Measurements from ENCODE around the gene VAV2.
"Not testable (repeated sequence)": the region's sequence is repeated elsewhere in the genome, so short reads cannot be mapped to it uniquely, and the experiment has no call there.

Gene VAV2

DNA sequence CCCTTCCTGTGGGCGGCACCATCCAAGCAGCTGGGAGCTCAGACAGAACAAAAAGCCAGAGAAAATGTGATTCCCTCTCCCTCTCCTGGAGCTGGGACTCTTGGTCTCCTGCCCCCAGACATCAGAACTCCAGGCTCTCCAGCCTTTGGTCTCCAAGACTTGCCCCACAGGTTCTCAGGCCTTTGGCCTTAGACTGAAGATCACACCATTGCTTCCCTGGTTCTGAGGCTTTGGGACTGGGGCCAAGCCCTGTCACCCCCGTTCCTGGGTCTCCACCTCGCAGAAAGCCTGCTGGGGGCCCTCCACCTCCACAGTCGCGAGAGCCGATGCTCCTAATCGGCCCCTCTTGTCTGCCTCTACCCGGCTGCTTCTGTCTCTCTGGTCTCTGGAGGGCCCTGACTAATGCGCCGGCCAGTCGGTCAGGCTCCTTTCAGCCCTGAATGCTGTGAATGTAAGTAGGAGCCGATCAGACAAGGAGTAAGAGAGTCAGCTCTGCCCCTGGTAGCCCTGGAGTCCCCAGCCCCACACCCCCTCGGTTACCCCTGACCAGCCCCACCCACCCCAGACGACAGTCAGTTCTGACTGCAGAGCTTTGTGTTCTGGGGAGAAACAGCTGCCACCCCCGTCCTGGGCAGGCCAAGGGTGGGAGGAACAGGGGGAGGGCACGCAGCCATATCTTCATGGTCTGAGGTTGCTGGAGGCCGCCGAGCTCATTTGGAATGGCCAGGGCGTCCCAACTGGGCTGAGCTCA, 57.5 kb downstream of the VAV2 start:
- DNase-seq = no peak

DNA sequence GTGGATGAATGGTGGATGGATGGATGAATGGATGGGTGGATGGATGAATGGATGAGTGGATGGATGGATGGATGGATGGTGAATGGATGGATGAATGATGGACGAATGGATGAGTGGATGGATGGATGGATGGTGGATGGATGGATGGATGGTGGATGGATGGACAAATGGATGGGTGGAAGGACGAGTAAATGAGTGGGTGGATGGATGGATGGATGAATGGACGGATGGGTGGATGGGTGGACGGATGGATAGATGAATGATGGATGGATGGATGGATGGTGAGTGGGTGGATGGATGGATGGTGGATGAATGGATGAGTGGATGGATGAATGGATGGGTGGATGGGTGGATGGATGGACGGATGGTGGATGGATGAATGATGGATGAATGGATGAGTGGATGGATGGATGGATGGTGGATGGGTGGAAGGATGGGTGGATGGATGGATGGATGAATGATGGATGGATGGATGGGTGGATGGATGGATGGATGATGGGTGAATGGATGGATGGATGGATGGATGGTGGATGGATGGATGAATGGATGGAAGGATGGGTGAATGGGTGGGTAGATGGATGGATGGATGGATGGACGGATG, 58.6 kb downstream of the VAV2 start:
- DNase-seq = no peak

DNA sequence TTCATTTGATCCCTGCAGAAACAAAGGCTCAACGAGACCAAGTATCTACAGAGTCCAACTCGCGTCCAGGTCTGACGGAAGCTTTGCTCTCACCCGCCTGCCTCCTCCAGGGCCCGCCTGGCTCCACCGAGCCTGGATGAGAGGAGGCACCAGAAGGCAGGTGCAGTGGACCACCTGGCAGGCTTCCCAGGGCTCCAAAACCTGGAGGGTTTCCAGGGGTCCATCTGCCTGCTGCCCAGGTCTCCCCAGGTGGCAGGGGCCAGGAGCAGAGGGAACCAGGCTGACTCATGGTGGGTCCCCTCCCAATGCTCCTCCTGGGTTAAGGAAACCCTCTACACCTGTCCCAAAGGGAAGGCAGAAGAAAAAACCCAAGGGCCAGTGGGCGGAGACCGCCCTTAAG, 59.5 kb downstream of the VAV2 start:
- no peak for DNase-seq

DNA sequence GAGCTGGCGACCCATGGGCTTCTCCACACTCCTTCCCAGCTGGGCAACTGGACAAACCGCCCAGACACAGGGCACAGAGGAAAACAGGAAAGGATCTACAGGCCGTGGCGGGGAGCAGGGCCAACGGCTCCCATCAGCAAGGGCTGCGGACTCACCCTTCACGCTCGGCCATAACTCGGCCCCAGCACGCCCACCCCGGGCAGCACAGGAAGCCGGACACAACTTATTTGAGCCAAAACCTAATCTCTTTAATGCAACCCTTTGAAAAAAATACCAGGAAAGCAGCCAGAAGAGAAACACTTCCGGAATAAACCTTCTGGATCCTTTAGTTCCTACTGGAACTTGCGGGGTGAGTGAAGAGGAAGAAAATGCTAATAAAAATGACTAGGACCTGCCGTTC, 59.9 kb downstream of the VAV2 start:
- no peak for DNase-seq

DNA sequence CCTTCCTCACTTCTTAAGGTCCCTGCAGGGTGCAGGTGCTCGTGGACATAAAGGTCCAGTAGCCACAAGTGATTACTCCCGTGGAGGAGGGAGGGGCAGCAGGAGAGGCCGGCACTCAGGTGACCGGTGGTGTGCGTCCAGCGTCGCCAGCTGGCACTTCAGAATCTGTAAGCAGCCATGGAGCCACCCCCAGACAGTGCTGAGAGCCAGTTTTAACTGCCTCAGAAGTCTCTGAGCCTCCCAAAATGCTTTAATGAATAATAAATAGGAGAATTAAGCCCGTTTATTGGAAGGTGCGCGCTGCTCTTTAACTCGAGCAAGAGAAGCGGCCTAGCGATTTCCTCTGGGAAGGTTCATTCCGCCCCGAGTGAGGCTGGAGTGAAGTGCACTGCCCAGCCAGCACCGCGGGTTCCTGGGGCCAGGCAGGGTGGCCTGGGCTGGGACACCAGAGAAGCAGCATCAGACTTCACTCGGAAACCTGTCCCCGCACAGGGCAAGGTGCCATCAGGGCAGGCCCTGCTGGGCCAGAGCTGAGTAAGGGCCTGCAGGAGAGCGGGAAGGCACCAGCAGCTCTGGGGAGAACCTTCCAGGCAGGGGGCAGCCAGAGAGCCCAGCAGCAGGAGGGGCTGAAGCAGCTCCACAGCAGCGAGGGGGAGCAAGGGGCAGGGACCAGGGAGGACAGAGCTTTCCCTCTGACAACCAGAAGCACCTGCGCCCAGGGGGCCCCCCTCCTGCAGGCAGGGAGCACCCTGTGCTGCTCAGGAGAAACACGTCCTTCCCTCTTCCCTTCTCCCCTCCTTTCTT, 61.2 kb downstream of the VAV2 start:
- no peak for DNase-seq

DNA sequence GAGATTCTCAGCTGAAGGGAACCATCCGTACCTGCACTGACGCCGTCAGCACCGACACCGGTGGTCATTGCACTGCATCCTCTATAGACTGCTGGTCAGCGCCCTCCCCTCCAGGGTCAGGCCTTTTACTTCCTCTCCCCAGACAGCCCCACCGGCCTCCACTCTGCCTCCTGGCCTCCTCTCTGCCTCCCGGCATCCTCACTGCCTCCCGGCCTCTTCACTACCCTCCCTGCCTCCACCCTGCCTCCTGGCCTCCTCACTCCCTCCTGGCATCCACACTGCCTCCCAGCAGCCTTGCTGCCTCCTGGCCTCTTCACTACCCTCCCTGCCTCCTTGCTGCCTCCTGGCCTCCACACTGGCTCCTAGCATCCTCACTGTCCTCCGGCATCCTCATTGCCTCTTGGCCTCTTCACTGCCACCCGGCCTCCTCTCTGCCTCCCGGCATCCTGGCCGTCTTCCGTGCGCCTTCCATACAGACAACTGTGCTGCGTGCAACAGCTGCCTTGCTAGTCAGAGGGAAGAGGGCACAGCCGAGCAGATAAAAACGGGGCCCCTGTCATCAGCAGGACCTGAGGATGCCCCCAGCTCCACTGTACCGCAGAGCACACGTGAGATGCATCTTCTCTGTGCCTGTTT, 62.0 kb downstream of the VAV2 start:
- DNase-seq = no peak

DNA sequence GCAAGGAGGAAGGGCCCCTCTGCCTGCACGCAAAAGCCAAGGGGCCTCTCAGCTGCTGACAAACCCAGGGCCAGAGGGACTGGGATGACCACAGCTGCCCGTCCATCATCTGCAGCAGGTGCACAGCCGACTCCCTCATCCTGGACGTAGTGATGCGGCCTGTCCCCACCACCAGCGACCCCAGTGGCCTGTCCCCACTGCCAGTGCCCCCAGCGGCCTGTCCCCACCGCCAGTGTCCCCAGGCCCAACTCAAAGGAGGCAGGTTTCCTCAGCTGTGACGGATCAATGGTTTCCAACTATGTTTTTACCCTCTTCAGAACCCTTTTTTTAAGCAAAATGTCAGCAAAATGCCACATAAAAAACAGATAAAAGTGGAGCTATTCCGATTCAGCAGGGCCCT, 62.5 kb downstream of the VAV2 start:
- no peak for DNase-seq

DNA sequence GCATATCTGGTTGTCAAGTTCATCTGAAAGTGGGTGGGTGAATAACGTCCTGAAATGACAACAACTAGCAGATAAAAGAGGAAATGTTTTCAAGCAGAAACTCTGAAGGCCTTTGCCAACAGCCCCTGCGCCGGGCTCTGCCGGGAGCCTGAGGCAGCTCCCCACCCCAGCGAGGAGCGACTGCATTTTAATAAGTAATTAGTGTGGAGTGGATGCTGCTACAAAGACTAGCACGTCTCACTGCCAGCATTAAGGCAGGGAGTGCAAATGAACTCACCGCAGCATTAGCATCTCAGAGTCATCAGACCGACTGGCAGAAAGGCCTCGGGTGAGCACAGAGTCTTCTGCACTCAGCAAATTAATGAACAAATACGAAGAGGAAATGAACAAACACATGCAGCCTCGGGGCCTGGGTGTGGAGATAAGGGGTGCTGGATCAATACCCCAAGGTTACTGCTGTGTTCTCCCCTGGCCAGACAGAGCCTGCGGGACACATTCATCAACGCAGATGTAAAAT, 63.8 kb downstream of the VAV2 start:
- no peak for DNase-seq

DNA sequence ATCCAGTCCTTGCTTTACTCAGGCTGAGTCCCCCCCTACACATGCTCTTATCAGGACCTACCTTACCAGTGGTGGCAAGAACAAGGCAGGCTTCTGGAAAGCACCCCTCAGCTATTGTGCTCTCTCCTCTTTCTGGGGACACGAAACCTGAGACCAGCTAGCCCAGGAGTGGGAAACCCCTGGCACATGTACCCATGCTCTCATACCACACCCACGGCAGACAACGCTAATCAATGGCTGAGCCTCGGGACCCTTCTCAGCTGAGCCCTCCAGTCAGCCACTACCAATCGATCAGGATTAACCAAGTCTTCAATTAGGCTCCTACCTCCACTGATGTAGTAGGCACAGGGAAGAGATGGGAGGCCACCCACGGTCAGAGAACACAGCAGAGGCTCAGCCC, 65.1 kb downstream of the VAV2 start:
- DNase-seq = no peak

DNA sequence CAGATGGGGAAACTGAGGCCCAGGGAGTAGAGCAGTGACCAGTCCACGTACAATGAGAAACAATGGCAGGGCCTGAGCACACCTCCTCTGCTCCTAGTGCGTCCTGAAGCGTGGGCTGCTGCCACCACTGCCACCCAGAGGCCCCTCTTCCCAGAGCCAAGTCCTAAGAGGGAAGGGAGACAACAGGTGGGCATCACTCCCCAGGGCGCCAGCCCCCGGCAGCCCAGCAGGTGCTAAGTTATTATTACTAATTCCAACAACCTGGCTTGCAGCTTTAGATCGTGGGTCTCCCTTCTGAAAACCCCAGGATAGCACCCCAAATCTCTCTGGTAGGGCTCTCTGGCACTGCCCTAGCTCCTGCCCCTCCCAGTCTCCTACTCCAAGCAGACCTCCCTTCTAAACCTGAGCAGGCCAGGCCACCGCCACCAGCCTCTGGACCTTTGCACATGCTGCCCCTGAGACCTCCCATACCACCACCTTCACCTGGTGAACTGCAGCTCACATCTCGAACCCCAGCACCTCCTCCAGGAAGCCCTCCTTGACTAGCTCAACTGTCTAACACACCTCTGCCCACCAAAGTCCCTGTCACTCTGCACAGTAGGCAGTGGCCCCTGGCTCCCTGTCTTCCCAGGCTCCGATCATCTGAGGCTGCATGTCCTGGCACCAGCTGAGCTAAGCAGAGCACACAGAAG, 65.8 kb downstream of the VAV2 start:
- no peak for DNase-seq

DNA sequence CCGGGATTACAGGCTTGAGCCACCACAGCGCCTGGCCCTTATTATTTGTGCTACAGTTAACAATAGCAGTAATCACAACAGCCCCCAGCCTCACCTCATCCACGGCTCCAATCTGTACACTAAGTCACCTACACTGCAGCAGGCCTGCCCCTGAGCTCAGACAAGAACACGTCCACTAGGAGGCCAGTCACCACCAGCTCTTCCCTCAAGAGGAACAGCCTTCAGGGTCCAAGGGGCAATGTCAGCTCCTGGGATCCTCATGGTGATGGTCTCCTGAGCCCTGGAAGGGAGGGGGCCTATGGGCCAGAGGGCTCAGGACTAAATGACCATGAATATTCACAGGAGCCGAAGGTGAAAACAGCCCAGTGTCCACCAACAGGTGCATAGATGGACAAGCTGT, 67.7 kb downstream of the VAV2 start:
- DNase-seq = no peak

DNA sequence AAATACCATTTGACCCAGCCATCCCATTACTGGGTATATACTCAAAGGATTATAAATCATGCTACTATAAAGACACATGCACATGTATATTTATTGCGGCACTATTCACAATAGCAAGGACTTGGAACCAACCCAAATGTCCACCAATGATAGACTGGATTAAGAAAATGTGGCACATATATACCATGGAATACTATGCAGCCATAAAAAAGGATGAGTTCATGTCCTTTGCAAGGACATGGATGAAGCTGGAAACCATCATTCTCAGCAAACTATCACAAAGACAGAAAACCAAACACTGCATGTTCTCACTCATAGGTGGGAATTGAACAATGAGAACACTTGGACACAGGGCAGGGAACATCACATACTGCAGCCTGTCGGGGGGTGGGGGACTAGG, 68.5 kb downstream of the VAV2 start:
- DNase-seq = not testable (repeated sequence)

DNA sequence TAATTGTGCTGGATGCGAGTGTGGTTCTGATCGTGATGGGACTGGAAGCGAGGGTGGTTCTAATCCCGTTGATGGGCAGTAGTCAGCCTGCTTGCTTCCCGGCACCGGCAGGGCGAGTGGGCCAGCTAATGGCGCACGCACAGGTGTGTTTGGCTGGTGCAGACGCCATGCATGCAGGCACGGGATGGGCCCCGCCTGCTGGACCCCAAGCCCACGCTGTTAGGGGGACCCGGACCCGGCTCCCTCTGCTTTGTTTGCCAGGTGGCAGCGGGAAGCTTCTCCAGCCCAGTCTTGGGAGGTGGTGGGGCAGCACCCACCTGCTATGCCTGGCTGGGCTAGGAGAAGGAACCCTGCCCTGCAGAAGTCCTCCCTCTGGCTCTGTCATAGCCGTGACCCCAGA, 70.3 kb downstream of the VAV2 start:
- no peak for DNase-seq

DNA sequence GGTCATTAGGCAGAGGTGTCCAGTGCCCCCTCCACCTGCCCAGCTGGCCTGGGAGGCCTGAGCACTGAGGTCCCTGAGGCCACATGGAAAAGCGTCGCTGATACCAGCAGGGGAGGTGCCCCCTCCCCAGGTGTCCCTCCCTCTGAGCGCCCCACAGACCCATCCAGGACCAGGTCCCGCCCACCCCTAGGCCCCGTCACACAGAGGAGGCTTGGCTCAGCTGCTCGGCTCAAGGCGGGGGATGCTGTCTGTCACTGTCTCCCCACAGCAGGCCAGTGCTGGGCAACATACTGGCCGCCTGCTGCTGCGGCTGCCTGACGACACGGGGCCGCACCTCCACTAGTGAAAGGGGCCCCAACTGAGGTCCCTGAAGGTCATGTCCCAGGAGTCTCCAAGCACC, 71.7 kb downstream of the VAV2 start:
- DNase-seq = no peak

DNA sequence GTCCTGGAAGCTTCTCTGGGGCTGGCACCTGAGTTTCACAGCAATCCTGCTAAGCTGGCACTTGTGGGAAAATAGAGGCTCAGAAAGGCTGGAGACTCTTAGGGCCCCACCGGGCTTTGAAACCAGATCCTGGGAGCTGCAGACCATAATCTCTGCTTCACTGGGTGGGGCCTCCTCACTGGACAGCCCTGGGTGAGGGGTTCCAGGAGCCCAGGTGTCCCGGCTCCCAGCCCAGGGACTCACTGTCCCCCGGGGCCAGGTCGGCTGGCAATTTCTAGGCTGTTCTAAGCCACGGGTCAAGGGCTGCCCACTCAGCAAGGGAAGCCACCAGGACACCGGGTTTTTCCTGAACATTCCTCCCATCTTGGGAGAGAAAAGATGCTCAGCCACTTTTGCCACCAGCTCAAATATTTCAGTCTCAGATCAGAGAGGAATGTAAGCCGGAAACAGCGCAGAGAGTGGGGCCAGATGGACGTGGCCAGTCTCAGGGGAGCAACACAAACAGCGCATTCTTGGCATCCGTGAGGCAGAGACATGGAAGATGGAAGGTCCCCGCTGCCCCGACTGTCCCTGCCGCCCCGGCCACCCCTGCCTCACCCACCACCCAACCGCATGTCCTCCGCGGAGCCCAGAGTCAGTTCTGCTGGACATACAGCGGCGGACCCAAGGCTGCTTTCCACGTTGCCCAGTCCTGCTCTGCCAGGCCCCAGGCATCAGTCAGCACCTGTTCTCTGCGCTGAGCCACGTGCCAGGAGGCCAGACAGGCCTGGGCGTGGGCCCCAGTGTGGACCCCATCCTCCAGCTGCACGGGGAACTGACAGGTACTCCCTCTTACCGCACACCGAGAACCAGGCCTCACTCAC, 72.6 kb downstream of the VAV2 start:
- DNase-seq = no peak

DNA sequence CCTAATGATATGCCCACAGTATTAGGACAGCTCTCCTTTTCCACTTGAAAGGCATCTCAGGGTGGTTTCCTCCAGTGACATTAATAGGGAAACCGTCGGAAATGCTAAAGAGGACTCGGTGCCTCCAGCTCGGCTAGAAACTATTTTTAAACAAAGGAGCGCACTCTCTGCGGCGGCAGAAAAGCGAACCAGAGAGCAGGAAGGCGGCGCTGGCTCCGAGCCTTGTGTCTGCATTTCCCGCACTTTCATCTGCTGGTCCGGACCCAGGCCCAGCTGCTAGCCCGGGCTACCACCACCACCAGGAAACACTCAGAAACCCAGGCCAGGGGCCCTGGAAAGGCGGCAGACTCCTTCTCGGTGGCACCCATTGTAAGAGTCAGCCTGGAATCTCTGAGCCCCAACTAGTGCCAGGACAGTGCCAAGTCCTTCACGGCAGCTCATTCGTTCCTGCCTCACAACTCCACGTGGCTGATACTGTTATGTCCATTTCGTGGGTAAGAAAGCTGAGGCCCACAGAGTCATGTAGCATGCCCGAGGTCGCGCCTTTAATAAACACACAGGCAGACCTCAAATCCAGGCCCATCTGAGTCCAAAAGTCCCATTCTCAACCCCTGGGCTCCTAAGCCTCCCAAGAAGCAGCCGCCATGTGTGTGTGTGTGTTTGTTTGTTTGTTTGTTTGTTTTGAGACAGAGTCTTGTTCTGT, 73.9 kb downstream of the VAV2 start:
- DNase-seq = no peak

DNA sequence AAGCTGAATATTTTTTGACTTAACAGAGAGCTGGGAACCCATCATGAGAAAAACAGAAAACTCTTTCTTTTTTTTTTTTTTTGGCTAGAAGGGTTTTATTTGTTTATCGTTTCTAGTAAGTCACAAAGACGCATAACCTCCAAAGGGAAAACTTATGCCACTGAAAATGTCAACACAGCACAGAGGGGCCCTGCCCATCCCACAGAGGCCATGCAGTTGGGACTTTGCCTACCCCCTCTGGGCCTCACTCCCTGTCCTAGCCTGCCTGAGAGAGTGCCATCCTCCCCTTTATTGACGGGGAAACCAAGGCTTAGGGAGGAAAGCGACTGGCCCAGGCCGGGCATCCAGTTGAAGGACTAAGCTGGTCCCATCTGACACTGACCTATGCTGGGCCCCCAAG, 74.7 kb downstream of the VAV2 start:
- DNase-seq = no peak

DNA sequence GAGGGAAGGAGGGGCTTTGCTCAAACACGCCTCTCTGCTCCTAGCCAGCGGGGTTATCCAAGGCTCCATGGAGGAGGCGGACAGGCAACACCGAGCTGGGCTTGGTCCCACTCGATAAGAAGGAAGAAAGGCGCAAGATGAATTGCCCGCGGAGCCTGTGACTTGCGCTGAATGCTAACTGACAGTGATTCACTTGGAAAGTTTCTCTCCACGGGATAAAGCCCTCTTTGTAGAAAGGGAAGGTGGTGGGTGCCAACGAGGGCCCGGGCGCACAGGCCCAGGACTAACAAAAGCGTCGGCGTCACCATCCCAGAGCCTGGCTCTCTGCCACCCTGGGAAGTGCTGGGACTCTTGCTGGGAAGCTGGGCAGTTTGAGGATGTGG, 76.0 kb downstream of the VAV2 start:
- no peak for DNase-seq

DNA sequence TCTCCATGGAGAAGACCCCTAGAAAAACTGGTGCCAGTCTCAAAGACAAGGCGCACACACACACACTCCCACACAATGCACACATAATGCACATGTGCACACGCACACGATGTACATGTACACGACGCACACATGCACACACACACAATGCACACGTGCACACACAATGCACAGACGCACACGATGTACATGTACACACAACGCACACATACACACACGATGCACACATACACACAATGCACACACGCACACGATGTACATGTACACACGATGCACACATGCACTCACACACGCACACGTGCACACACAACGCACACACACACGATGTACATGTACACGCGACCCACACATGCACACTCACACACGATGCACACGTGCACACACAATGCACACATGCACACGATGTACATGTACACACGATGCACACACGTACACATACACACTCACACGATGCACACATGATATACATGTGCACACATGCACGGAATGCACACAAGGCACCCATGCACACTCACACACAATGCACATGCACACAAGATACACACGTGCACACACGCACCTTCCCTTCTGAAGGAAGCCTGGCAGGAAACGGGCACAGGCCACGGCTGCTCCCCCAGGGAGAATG, 76.5 kb downstream of the VAV2 start:
- no peak for DNase-seq

DNA sequence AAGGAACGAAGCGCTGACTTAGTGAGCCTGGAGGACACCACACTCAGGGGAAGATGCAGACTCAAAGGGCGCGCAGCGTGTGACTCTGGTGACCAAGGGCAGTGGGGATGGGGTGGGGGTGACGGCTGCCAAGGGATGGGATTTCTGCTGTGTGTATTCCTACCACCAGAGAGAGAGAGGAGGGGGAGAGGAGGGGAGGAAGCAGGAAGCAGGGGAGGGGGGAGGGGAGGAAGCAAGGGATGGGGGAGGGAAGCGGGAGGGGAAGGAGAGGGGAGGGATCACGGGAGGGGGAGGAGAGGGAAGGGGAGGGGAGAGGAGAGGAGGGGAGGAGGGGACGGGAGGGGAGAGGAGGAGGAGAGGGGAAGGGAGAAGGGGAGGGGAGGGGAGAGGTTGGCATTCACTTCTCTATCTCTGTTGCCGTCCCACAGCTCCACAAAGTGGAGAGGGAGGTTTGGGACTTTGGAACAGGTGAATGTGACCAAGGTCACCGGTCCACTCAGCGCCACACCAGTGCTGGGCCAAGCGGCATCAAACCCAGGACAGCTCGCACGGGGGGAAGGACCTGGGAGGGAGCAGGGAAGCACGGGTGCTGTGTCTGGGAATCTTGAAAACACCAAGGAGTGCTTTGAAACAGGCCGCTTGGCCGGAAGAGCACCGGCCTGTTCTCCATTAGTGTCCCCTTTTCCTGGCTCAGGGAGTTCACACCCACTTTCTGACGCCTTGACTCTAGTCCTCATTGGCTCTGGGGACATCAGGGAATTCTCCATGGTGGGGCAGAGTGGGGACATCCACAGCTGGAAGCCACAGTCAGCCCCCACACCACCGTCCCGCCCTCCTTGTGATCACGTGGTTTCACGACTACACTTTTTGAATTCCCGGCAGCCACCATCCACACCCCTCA, 77.4 kb downstream of the VAV2 start:
- DNase-seq = no peak

Data from stimulated activated CD4-positive, alpha-beta T cell treated with anti-CD3 and anti-CD28 coated beads, Interleukin-4, amount 100 ng/mL, for 4 hours (primary cell).